GM23338 (cell line): ENCODE measurements around the gene MEGF11.
A peak's percentile ranks its signal among the peaks of the same experiment; 100 is the strongest.

Experiments used
- CREB1 ChIP-seq: fragments of 250-450 bp; sonication (Bioruptor Pico); IDR thresholded peaks from 2 replicates; pipeline ENCODE4 v1.5.0; 2020; ENCODE audit warnings: low read depth, mild to moderate bottlenecking, moderate library complexity
- EZH2 ChIP-seq: fragments of 200-600 bp; sonication (generic); IDR thresholded peaks from one replicate; pipeline ENCODE4 v1.8.0; 2017; ENCODE audit warnings: antibody characterized with exemption, mild to moderate bottlenecking, low read depth; ENCODE audit not compliant: unreplicated experiment
- EZH2phosphoT487 ChIP-seq: fragments of 200-600 bp; sonication (generic); IDR thresholded peaks from one replicate; pipeline ENCODE4 v1.8.1; 2018; ENCODE audit warnings: antibody characterized with exemption; ENCODE audit not compliant: unreplicated experiment
- JUNB ChIP-seq: IDR thresholded peaks from one replicate; pipeline ENCODE4 v1.6.1; 2016; ENCODE audit warnings: antibody characterized with exemption; ENCODE audit not compliant: unreplicated experiment
- NANOG ChIP-seq: IDR thresholded peaks from 2 replicates; pipeline ENCODE4 v1.6.1; 2016; ENCODE audit warnings: antibody characterized with exemption, borderline replicate concordance
- POLR2AphosphoS5 ChIP-seq: IDR thresholded peaks from 2 replicates; pipeline ENCODE4 v1.6.1; 2016; ENCODE audit warnings: antibody characterized with exemption, low read depth
- STAT1 ChIP-seq: IDR thresholded peaks from one replicate; pipeline ENCODE4 v1.6.1; 2016; ENCODE audit warnings: antibody characterized with exemption; ENCODE audit not compliant: unreplicated experiment
- ZNF114 ChIP-seq: fragments of 250-450 bp; sonication (Bioruptor Pico); IDR thresholded peaks from 2 replicates; pipeline ENCODE4 v1.5.0; 2020; ENCODE audit warnings: mild to moderate bottlenecking, moderate library complexity
- ZNF331 ChIP-seq: fragments of 250-450 bp; sonication (Bioruptor Pico); IDR thresholded peaks from 2 replicates; pipeline ENCODE4 v1.5.0; 2020; ENCODE audit warnings: low read depth, mild to moderate bottlenecking, moderate library complexity
- TF ChIP-seq, protein P1 (sequence below), 2 experiments: fragments of 200-600 bp in 1 of 2; sonication (generic) in 1 of 2; conservative IDR thresholded peaks; 2 replicates each; pipeline versions ENCODE4 v1.5.1 to v1.6.1; 2016 to 2017; ENCODE audit warnings: antibody characterized with exemption in 2 of 2, low read depth in 2 of 2, mild to moderate bottlenecking in 2 of 2, moderate library complexity in 1 of 2
- TF ChIP-seq, protein P2 (sequence below): IDR thresholded peaks from one replicate; pipeline ENCODE4 v1.6.1; 2018; ENCODE audit warnings: antibody characterized with exemption; ENCODE audit not compliant: unreplicated experiment
- TF ChIP-seq, protein P3 (sequence below): IDR thresholded peaks from 2 replicates; pipeline ENCODE4 v1.6.1; 2016; ENCODE audit warnings: antibody characterized with exemption

DNA sequence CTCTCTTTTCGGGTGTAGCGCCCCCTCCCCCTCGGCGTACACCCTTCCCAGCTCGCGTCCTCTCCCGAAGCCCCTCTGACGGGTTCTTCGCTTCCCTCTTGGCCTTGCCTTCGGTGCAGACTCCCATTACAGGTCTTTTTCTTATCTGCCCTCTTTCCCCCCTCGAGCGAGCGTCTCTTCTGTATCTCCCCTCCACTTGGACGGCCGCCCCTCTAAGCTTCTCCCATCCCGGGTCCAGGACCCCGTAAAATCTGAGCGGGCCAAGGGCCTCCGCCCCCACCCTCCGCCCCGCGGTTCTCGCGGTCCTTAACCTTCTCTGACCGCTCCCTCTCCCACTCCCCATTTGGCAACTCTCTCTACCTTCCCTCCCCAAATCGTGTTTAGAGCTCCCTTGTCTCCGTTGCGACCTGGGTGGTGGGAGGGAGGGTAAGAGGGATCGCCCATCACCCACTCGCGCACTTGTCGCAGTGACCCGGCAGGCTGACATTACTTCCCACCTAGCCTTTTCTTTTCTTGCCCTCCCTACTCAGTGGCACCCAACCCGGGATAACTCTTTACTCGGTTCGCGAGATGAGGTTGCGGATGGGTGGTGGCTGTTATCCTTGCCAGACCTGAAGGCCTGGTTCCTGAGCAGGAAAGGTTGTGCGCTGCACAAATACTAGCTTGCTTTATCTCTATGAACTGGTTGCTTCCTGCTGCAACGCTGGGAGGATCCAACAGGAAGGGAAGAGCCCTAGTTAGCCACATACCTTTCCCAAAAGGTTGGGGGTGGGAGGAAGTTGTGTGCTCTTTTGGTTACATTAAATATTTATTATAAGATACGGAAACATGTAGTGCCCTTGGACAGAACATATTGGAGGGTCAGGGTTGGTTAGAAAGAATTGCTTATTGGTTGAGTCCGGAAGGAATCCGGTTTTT, 383.3 kb downstream of the MEGF11 start:
- TF ChIP-seq, protein P1, sequence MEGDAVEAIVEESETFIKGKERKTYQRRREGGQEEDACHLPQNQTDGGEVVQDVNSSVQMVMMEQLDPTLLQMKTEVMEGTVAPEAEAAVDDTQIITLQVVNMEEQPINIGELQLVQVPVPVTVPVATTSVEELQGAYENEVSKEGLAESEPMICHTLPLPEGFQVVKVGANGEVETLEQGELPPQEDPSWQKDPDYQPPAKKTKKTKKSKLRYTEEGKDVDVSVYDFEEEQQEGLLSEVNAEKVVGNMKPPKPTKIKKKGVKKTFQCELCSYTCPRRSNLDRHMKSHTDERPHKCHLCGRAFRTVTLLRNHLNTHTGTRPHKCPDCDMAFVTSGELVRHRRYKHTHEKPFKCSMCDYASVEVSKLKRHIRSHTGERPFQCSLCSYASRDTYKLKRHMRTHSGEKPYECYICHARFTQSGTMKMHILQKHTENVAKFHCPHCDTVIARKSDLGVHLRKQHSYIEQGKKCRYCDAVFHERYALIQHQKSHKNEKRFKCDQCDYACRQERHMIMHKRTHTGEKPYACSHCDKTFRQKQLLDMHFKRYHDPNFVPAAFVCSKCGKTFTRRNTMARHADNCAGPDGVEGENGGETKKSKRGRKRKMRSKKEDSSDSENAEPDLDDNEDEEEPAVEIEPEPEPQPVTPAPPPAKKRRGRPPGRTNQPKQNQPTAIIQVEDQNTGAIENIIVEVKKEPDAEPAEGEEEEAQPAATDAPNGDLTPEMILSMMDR (conservative IDR thresholded peaks at IDR 0.05; ENCODE audit: low read depth in 2 of 2) = 0 out of 4 replicates have a peak, but pooled peaks of 1 of the 2 experiments have one; percentile 32
- TF ChIP-seq EZH2 (no peak), POLR2AphosphoS5 (no peak; the same call in 1 of the 2 replicates), ZNF331 (CRISPR knock-in tag) (no peak), EZH2phosphoT487 (no peak), CREB1 (CRISPR knock-in tag) (no peak), ZNF114 (CRISPR knock-in tag) (no peak), JUNB (no peak), NANOG (no peak), STAT1 (no peak)
- TF ChIP-seq, protein P2, sequence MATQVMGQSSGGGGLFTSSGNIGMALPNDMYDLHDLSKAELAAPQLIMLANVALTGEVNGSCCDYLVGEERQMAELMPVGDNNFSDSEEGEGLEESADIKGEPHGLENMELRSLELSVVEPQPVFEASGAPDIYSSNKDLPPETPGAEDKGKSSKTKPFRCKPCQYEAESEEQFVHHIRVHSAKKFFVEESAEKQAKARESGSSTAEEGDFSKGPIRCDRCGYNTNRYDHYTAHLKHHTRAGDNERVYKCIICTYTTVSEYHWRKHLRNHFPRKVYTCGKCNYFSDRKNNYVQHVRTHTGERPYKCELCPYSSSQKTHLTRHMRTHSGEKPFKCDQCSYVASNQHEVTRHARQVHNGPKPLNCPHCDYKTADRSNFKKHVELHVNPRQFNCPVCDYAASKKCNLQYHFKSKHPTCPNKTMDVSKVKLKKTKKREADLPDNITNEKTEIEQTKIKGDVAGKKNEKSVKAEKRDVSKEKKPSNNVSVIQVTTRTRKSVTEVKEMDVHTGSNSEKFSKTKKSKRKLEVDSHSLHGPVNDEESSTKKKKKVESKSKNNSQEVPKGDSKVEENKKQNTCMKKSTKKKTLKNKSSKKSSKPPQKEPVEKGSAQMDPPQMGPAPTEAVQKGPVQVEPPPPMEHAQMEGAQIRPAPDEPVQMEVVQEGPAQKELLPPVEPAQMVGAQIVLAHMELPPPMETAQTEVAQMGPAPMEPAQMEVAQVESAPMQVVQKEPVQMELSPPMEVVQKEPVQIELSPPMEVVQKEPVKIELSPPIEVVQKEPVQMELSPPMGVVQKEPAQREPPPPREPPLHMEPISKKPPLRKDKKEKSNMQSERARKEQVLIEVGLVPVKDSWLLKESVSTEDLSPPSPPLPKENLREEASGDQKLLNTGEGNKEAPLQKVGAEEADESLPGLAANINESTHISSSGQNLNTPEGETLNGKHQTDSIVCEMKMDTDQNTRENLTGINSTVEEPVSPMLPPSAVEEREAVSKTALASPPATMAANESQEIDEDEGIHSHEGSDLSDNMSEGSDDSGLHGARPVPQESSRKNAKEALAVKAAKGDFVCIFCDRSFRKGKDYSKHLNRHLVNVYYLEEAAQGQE = no peak
- TF ChIP-seq, protein P3, sequence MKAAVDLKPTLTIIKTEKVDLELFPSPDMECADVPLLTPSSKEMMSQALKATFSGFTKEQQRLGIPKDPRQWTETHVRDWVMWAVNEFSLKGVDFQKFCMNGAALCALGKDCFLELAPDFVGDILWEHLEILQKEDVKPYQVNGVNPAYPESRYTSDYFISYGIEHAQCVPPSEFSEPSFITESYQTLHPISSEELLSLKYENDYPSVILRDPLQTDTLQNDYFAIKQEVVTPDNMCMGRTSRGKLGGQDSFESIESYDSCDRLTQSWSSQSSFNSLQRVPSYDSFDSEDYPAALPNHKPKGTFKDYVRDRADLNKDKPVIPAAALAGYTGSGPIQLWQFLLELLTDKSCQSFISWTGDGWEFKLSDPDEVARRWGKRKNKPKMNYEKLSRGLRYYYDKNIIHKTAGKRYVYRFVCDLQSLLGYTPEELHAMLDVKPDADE = no peak
